ENCODE measurements around the gene ZNF597. TPM values are rescaled to one million over a fixed set of nuclear protein-coding genes. Genes with fewer than 3 reads are reported as not detected.

Gene ZNF597
- total RNA-seq = 2.1 TPM

GRCh38 chr16:3443108-3444031 lies at the start of gene ZNF597, which contains the start of gene NAA60:
ZNF597 (minus strand) TSS chr16:3443504; CDS start chr16:3443153, 351 bp downstream.
NAA60 (plus strand) TSS chr16:3443680; CDS start chr16:3476228, 32,548 bp downstream.
- Histone ChIP-seq H3K9ac (ENCODE audit: low read depth in 1 of 3, low read length in 3 of 3) (peak within 1 kb of the TSS; percentile 76 to 91 (median 81)), H3K4me1 (ENCODE audit: control insufficient read depth in 3 of 3, insufficient read depth in 3 of 3, low read length in 3 of 3) (peaks cover 0 to 7% (median 3%) of the 10 kb centered on the region in 3 donors), H3K36me3 (ENCODE audit: control insufficient read depth in 3 of 3, insufficient read depth in 3 of 3, low read length in 3 of 3) (peaks cover 5 to 14% (median 6%) of the 10 kb centered on the region in 3 donors), H3K4me3 (ENCODE audit: low read length in 3 of 3) (peak within 1 kb of the TSS; percentile 77 to 90 (median 89)), H3K27ac (ENCODE audit: low read depth, low read length) (peak within 1 kb of the TSS; percentile 70), H3K9me3 (ENCODE audit: control insufficient read depth in 3 of 3, low read length in 3 of 3) (peaks cover 0 to 5% (median 4%) of the 10 kb centered on the region in 3 donors), H3K27me3 (ENCODE audit: control insufficient read depth in 3 of 3, insufficient read depth in 3 of 3, low read length in 3 of 3) (no peaks in the 10 kb centered on the region)

- no peak overlapping the region for H3K4me3 ChIP-seq (ENCODE audit: low read length in 3 of 3)
- no peaks in the 10 kb centered on the region for H3K27me3 ChIP-seq (ENCODE audit: control insufficient read depth in 3 of 3, insufficient read depth in 3 of 3, low read length in 3 of 3)
- no peak overlapping the region for H3K9ac ChIP-seq (ENCODE audit: low read depth in 1 of 3, low read length in 3 of 3)
- H3K4me1 ChIP-seq (ENCODE audit: control insufficient read depth in 3 of 3, insufficient read depth in 3 of 3, low read length in 3 of 3) = peaks cover 4 to 7% (median 7%) of the 10 kb centered on the region in 3 donors
- no peaks in the 10 kb centered on the region for H3K9me3 ChIP-seq (ENCODE audit: control insufficient read depth in 3 of 3, low read length in 3 of 3)
- no peak overlapping the region for H3K27ac ChIP-seq (ENCODE audit: low read depth, low read length)
- peaks cover 0 to 5% (median 0%) of the 10 kb centered on the region in 3 donors for H3K36me3 ChIP-seq (ENCODE audit: control insufficient read depth in 3 of 3, insufficient read depth in 3 of 3, low read length in 3 of 3)
These were observed 49.1 kb upstream of the ZNF597 start for GRCh38 chr16:3492356-3492755.

DNA sequence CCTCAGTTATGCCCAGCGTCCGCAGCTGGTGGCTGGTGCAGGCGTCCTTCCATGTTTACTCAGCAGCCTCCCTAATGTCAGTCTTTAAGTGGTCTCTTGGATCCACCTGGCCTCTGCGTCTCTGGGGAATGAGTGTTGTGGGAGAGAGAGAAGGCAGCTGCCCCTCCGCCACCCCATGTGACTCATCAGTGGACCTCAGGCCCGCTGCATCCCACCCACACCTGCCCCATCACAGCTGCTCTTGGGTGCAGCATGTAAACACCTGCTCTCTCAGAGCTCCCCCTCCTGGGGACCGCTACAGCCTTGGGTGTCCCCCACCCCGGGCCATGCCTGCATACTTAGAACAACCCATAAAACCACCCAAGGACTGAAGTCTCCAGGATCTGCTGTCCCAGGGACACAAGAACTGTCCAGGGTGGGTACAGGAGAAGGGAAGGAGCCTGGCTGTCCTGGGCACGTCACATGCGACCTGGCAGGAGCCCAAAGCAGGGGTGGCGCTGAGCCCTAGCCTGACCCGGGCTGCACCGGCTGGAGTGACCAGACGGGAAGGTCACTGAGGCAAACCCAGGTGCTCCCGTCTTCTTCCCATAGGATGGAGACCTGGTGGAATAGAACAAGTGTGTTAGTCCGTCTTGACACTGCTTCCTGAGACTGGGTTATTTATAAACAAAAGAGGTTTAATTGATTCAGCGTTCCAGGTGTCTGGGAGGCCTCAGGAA lies 47.8 kb upstream of the ZNF597 start:
- Histone ChIP-seq H3K27ac (ENCODE audit: low read depth, low read length) (no peak overlapping the region), H3K4me1 (ENCODE audit: control insufficient read depth in 3 of 3, insufficient read depth in 3 of 3, low read length in 3 of 3) (peaks cover 4 to 7% (median 7%) of the 10 kb centered on the region in 3 donors), H3K4me3 (ENCODE audit: low read length in 3 of 3) (no peak overlapping the region), H3K9me3 (ENCODE audit: control insufficient read depth in 3 of 3, low read length in 3 of 3) (no peaks in the 10 kb centered on the region), H3K27me3 (ENCODE audit: control insufficient read depth in 3 of 3, insufficient read depth in 3 of 3, low read length in 3 of 3) (no peaks in the 10 kb centered on the region), H3K9ac (ENCODE audit: low read depth in 1 of 3, low read length in 3 of 3) (peak overlapping the region in 1 of 3 donors; percentile 25), H3K36me3 (ENCODE audit: control insufficient read depth in 3 of 3, insufficient read depth in 3 of 3, low read length in 3 of 3) (peaks cover 1 to 13% (median 4%) of the 10 kb centered on the region in 3 donors)

DNA sequence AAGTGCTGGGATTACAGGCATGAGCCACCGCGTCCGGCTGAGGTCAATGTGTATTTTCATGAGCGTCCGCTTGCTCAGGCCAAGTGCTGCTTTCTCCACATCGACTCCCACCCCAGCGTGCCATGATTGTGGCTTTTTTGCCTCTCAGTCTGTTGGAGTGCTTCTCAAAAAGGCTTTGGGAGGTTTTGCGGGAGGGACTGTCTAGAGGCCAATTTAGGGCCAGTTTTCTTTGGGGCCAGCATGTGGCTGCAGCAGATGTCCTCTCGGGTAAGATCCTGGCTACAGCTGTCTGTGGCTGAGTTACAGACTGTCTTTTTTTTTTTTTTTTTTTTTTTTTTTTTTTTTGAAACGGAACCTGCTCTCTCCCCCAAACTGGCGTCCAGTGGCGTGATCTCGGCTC lies 45.5 kb upstream of the ZNF597 start:
- Histone ChIP-seq H3K4me3 (ENCODE audit: low read length in 3 of 3) (no peak overlapping the region), H3K36me3 (ENCODE audit: control insufficient read depth in 3 of 3, insufficient read depth in 3 of 3, low read length in 3 of 3) (peaks cover 24 to 36% (median 24%) of the 10 kb centered on the region in 3 donors), H3K27ac (ENCODE audit: low read depth, low read length) (no peak overlapping the region), H3K9ac (ENCODE audit: low read depth in 1 of 3, low read length in 3 of 3) (no peak overlapping the region), H3K9me3 (ENCODE audit: control insufficient read depth in 3 of 3, low read length in 3 of 3) (no peaks in the 10 kb centered on the region), H3K4me1 (ENCODE audit: control insufficient read depth in 3 of 3, insufficient read depth in 3 of 3, low read length in 3 of 3) (peaks cover 4 to 7% (median 7%) of the 10 kb centered on the region in 3 donors), H3K27me3 (ENCODE audit: control insufficient read depth in 3 of 3, insufficient read depth in 3 of 3, low read length in 3 of 3) (no peaks in the 10 kb centered on the region)

- Histone ChIP-seq H3K4me3 (ENCODE audit: low read length in 3 of 3) (no peak overlapping the region), H3K9ac (ENCODE audit: low read depth in 1 of 3, low read length in 3 of 3) (no peak overlapping the region), H3K27ac (ENCODE audit: low read depth, low read length) (no peak overlapping the region), H3K9me3 (ENCODE audit: control insufficient read depth in 3 of 3, low read length in 3 of 3) (no peaks in the 10 kb centered on the region), H3K4me1 (ENCODE audit: control insufficient read depth in 3 of 3, insufficient read depth in 3 of 3, low read length in 3 of 3) (peaks cover 4 to 7% (median 7%) of the 10 kb centered on the region in 3 donors), H3K36me3 (ENCODE audit: control insufficient read depth in 3 of 3, insufficient read depth in 3 of 3, low read length in 3 of 3) (peaks cover 34 to 46% (median 35%) of the 10 kb centered on the region in 3 donors), H3K27me3 (ENCODE audit: control insufficient read depth in 3 of 3, insufficient read depth in 3 of 3, low read length in 3 of 3) (no peaks in the 10 kb centered on the region)
These were observed 44.5 kb upstream of the ZNF597 start for GRCh38 chr16:3487521-3488410.

DNA sequence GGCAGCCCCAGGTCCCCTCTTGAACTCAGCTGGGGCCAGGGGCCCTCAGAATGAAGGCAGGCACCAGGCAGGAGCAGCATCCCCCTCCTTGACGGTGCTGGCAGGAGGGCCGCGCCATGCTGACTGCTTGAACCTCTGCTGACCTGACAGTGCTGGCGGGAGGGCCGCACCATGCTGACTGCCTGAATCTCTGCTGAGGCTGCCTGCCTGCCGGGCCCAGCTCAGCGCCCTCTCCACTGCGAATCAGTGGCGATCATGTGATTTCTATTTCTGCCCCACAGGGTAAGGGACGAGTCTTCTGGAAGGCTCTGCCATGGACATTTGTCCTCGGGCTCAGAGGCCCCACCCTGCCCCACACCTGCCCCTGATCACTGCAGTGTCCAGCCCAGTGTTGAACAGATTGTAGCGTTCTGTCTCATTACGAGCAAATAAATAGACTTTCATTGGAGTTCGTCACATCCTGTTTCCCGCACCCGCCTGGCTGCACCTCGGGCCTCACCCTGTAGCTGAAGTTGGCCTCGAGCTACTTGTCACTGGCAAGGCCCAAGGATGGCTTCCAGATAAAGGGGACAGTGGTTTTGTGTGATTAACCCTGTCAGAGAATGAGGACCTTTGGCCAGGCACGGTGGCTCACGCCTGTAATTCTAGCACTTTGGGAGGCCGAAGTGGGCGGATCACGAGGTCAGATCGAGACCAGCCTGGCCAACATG lies 43.4 kb upstream of the ZNF597 start:
- peaks cover 42 to 56% (median 44%) of the 10 kb centered on the region in 3 donors for H3K36me3 ChIP-seq (ENCODE audit: control insufficient read depth in 3 of 3, insufficient read depth in 3 of 3, low read length in 3 of 3)
- H3K27ac ChIP-seq (ENCODE audit: low read depth, low read length) = no peak overlapping the region
- H3K9ac ChIP-seq (ENCODE audit: low read depth in 1 of 3, low read length in 3 of 3) = peak overlapping the region in 1 of 3 donors; percentile 16
- H3K27me3 ChIP-seq (ENCODE audit: control insufficient read depth in 3 of 3, insufficient read depth in 3 of 3, low read length in 3 of 3) = no peaks in the 10 kb centered on the region
- no peak overlapping the region for H3K4me3 ChIP-seq (ENCODE audit: low read length in 3 of 3)
- H3K4me1 ChIP-seq (ENCODE audit: control insufficient read depth in 3 of 3, insufficient read depth in 3 of 3, low read length in 3 of 3) = peaks cover 4 to 10% (median 7%) of the 10 kb centered on the region in 3 donors
- H3K9me3 ChIP-seq (ENCODE audit: control insufficient read depth in 3 of 3, low read length in 3 of 3) = no peaks in the 10 kb centered on the region

- no peak overlapping the region for H3K27ac ChIP-seq (ENCODE audit: low read depth, low read length)
These were observed 42.7 kb upstream of the ZNF597 start for GRCh38 chr16:3485821-3486505.

DNA sequence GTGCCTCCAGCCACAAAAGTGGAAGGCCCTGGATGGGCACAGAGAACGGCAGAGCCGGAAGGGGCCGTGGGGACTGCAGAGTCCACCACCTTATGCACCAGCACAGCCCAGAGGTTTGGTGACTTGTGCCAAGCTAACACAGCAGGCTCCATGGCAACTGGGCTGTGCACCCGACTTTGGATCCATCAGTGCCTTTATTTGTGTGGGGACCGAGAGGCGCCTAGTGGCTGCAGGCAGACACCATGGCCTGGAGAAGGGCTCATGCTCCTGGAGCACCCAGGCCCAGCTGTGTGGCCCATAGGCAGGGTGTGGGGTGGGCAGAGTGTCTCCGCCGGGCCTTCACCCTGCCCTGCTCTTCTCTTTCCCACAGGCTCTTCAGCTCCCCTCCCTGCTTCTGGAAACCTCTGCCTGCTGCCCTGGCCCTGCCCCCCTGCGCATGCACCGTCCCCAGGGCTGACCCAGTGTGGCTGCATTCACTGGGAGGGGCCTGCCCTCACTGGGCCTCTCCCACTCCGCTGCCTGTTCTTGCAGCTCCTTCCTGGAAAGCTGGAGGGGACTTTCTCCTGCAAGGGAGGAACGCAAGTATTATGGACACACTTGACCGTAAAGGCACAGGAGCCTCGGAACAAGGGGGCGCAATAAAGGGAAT lies 41.9 kb upstream of the ZNF597 start:
- Histone ChIP-seq H3K27me3 (ENCODE audit: control insufficient read depth in 3 of 3, insufficient read depth in 3 of 3, low read length in 3 of 3) (no peaks in the 10 kb centered on the region), H3K4me1 (ENCODE audit: control insufficient read depth in 3 of 3, insufficient read depth in 3 of 3, low read length in 3 of 3) (peaks cover 0 to 7% (median 5%) of the 10 kb centered on the region in 3 donors), H3K9ac (ENCODE audit: low read depth in 1 of 3, low read length in 3 of 3) (no peak overlapping the region), H3K4me3 (ENCODE audit: low read length in 3 of 3) (no peak overlapping the region), H3K27ac (ENCODE audit: low read depth, low read length) (no peak overlapping the region), H3K9me3 (ENCODE audit: control insufficient read depth in 3 of 3, low read length in 3 of 3) (no peaks in the 10 kb centered on the region), H3K36me3 (ENCODE audit: control insufficient read depth in 3 of 3, insufficient read depth in 3 of 3, low read length in 3 of 3) (peaks cover 48 to 62% (median 49%) of the 10 kb centered on the region in 3 donors)

More at GRCh38 chr16:3485821-3486505, 42.7 kb upstream of the ZNF597 start:
- Histone ChIP-seq H3K4me1 (ENCODE audit: control insufficient read depth in 3 of 3, insufficient read depth in 3 of 3, low read length in 3 of 3) (peaks cover under 1 to 9% (median 7%) of the 10 kb centered on the region in 3 donors), H3K9me3 (ENCODE audit: control insufficient read depth in 3 of 3, low read length in 3 of 3) (no peaks in the 10 kb centered on the region), H3K4me3 (ENCODE audit: low read length in 3 of 3) (no peak overlapping the region), H3K27me3 (ENCODE audit: control insufficient read depth in 3 of 3, insufficient read depth in 3 of 3, low read length in 3 of 3) (no peaks in the 10 kb centered on the region), H3K9ac (ENCODE audit: low read depth in 1 of 3, low read length in 3 of 3) (peak overlapping the region in 1 of 3 donors; percentile 16), H3K36me3 (ENCODE audit: control insufficient read depth in 3 of 3, insufficient read depth in 3 of 3, low read length in 3 of 3) (peaks cover 47 to 62% (median 48%) of the 10 kb centered on the region in 3 donors)
